T-helper 1 cell treated with Interleukin-12 subunit alpha and Interleukin-12 subunit beta and Interleukin-4 antibody, amounts not matched to agents 30 μg/mL and 1 μg/mL, for 36 hours (primary cell): ENCODE data around the gene MEX3D.

Experiments used
- H3K27ac Mint-ChIP-seq: one replicate; pipeline ENCODE4 v1.8.0; 2021; ENCODE audit warnings: mild to moderate bottlenecking, mixed read lengths
- H3K27me3 Mint-ChIP-seq: one replicate; pipeline ENCODE4 v1.8.0; 2021; ENCODE audit warnings: low read depth, mixed read lengths
- H3K36me3 Mint-ChIP-seq: one replicate; pipeline ENCODE4 v1.8.0; 2021; ENCODE audit warnings: low read depth, mixed read lengths
- H3K4me1 Mint-ChIP-seq: one replicate; pipeline ENCODE4 v1.8.0; 2021; ENCODE audit warnings: low read depth, mixed read lengths
- H3K4me3 Mint-ChIP-seq: one replicate; pipeline ENCODE4 v1.8.0; 2021; ENCODE audit warnings: mild to moderate bottlenecking, moderate library complexity, mixed read lengths
- H3K9me3 Mint-ChIP-seq: one replicate; pipeline ENCODE4 v1.8.0; 2021; ENCODE audit warnings: mixed read lengths

Gene MEX3D

GRCh38 chr19:1605236-1606137, 37.4 kb upstream of the MEX3D start, which contains the start of gene UQCR11:
UQCR11 (minus strand) TSS chr19:1605462; CDS start chr19:1605409, 53 bp downstream.
- peak within 1 kb of the TSS; percentile 99 for H3K27ac Mint-ChIP-seq
- H3K27me3 Mint-ChIP-seq, result no peaks in the 10 kb centered on the region
- peaks cover 5% of the 10 kb centered on the region for H3K36me3 Mint-ChIP-seq
- H3K9me3 Mint-ChIP-seq, result no peaks in the 10 kb centered on the region
- H3K4me1 Mint-ChIP-seq, result peaks cover 27% of the 10 kb centered on the region
- H3K4me3 Mint-ChIP-seq, result peak within 1 kb of the TSS; percentile 94

DNA sequence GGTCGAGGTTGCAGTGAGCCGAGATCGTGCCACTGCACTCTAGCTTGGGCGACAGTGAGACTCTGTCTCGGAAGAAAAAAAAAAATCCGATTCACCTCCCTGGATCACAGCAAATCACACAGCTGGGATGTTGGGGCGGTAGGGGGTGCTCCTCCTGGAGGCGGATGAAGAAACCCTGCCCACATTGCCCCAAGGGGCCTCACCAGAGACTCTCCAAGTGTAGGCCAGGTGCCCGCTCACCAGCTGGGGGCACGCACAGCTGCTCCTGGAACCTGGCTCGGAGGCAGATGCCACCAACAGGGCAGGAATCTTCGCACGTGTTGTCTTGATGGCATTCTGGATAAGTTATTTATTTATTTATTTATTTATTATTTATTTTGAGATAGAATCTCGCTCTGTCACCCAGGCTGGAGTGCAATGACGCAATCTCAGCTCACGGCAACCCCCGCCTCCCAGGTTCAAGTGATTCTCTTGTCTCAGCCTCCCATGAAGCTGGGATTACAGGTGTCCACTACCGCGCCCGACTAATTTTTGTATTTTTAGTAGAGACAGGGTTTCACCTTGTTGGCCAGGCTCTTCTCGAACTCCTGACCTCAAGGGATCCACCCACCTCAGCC, 34.1 kb upstream of the MEX3D start:
- no peaks in the 10 kb centered on the region for H3K9me3 Mint-ChIP-seq
- no peak overlapping the region for H3K4me3 Mint-ChIP-seq
- H3K27ac Mint-ChIP-seq, result no peak overlapping the region
- H3K27me3 Mint-ChIP-seq, result no peaks in the 10 kb centered on the region
- H3K4me1 Mint-ChIP-seq, result peaks cover 19% of the 10 kb centered on the region
- peaks cover 13% of the 10 kb centered on the region for H3K36me3 Mint-ChIP-seq

DNA sequence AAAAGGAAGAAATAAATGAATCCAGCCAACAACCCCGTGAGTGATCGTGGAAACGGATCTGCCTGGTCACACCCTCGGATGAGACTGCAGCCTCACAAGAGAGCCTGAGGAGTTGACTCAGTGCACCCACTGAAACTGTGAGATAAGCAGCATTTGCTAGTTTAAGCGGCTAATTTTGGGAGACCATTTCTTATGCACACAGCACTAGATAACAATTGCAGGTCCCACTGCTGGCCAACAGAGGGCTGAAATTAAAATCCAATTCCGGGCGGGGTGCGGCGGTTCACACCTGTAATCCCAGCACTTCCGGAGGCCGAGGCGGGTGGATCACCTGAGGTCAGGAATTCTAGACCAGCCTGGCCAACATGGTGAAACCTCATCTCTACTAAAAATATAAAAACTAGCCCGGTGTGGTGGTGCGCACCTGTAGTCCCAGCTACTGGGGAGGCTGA, 33.5 kb upstream of the MEX3D start:
- peaks cover 13% of the 10 kb centered on the region for H3K36me3 Mint-ChIP-seq
- H3K27ac Mint-ChIP-seq, result no peak overlapping the region
- no peaks in the 10 kb centered on the region for H3K9me3 Mint-ChIP-seq
- H3K4me1 Mint-ChIP-seq, result peaks cover 17% of the 10 kb centered on the region
- H3K27me3 Mint-ChIP-seq, result no peaks in the 10 kb centered on the region
- no peak overlapping the region for H3K4me3 Mint-ChIP-seq

GRCh38 chr19:1599460-1599846, 31.3 kb upstream of the MEX3D start:
- Mint-ChIP-seq H3K9me3 (no peaks in the 10 kb centered on the region), H3K4me1 (peaks cover 11% of the 10 kb centered on the region), H3K36me3 (peaks cover 15% of the 10 kb centered on the region), H3K27ac (no peak overlapping the region), H3K27me3 (no peaks in the 10 kb centered on the region), H3K4me3 (no peak overlapping the region)

DNA sequence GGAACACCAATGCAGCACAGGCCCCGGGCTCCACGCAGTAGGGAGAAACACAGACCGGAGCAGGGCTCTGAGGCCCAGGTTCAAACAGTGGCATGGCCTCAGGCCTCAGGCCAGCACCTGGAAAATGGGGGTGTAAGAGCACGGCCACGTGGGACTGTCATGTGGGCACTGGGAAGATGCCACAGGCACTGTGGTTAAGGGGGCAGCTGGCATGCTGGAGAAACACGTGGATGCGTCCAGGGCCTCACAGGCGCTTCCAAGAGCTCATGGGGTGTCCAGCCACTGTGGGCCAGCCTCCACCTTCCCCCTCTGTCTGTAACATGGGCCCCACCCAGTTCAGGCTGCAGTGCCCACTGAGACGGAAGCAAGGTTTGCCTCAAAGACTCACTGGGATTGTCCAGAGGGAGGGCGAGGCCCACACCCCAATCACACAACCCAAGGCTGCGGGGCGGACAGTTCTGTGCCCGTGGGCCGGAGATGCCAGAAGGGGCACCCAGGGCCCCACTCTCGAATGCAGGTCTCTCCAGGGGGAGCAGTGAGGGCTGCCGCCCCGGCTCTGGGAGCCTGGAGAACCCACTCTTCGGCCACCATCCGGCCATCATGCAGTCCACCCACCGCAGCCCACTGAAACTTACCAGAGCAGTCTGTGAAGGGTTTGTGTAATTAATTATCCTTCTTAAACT, 30.8 kb upstream of the MEX3D start:
- Mint-ChIP-seq H3K9me3 (no peaks in the 10 kb centered on the region), H3K27ac (no peak overlapping the region), H3K4me3 (no peak overlapping the region), H3K4me1 (peaks cover 6% of the 10 kb centered on the region), H3K36me3 (peaks cover 15% of the 10 kb centered on the region), H3K27me3 (no peaks in the 10 kb centered on the region)

- Mint-ChIP-seq H3K27me3 (no peaks in the 10 kb centered on the region), H3K4me1 (peaks cover 14% of the 10 kb centered on the region), H3K36me3 (peaks cover 11% of the 10 kb centered on the region), H3K4me3 (peak overlapping the region; percentile 88), H3K9me3 (no peaks in the 10 kb centered on the region), H3K27ac (peak overlapping the region; percentile 89)
Measured at GRCh38 chr19:1593501-1593772, 25.3 kb upstream of the MEX3D start.

GRCh38 chr19:1592755-1593500, 24.8 kb upstream of the MEX3D start, which contains the start of gene MBD3:
MBD3 (minus strand) TSS chr19:1592865; CDS start chr19:1592631, 234 bp downstream.
- Mint-ChIP-seq H3K27me3 (no peaks in the 10 kb centered on the region), H3K36me3 (peaks cover 10% of the 10 kb centered on the region), H3K9me3 (no peaks in the 10 kb centered on the region), H3K27ac (peak within 1 kb of the TSS; percentile 89), H3K4me3 (peak within 1 kb of the TSS; percentile 88), H3K4me1 (peaks cover 14% of the 10 kb centered on the region)

DNA sequence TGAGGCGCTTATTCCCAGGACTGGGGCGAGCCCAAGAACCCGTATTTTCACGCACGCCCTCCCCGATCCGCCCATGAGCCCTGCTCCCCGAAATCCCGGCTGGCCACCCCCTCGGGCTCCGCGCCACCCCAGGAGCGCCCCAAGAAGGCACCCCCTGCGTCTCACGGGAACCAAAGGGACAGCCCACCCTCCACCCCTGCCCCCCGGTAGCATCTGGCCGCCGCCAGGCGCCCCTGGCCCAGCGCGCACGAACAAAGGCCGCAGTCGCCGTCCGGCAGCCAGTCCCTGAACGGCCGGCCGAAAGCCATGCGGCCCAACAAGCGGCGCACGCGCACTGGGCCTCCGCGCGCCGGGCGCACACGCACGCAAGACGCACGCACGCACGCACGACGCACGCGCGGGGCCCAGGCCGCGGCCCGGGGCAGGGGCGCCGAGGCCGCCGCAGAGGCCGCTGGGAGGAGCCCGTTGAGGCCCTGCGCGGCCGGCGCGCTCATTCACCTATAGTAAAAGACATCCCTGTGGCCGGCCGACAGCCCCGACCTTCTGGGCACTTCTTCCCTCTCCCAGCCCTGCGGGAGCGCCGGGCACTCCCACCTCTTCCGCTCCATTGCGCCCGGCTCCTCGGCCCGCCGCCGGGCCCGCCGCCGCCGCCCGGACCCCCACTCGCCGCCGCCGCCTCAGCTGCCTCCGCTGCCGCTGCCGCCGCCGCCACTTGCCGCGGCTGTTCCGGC, 24.1 kb upstream of the MEX3D start:
- peaks cover 14% of the 10 kb centered on the region for H3K4me1 Mint-ChIP-seq
- H3K9me3 Mint-ChIP-seq, result no peaks in the 10 kb centered on the region
- H3K27me3 Mint-ChIP-seq, result no peaks in the 10 kb centered on the region
- H3K4me3 Mint-ChIP-seq, result peak overlapping the region; percentile 82
- H3K36me3 Mint-ChIP-seq, result peaks cover 4% of the 10 kb centered on the region
- H3K27ac Mint-ChIP-seq, result peak overlapping the region; percentile 72

DNA sequence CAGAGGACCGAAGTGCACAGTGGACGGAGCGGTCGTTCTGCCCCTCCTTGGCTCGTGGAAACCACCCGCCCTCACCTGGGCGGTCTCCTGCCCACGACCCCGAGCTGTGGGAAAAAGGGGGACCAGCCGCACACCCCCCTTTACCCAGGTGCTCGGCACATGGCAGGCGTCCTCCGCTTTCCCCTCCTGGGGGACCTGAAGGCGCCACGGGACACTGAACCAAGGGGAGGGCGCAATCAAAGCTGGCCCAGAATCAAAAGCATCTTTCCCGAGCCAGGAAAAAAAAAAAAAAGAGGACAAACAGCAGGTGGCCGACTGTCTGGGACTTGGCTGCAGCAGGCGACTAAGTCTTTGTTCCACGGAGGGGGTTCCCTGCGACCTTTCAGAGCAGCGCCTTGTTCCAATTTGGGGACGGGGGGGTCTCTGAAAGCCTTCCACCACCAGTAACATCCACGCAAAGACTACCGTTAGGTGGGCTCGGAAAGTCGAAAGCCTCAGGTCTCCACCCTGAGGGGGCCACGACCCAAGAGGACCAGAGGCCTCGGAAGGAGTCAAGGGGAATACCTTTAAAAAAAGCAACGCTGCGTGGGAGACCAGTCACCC, 23.4 kb upstream of the MEX3D start:
- no peaks in the 10 kb centered on the region for H3K27me3 Mint-ChIP-seq
- peak overlapping the region; percentile 82 for H3K4me3 Mint-ChIP-seq
- H3K27ac Mint-ChIP-seq, result peak overlapping the region; percentile 72
- H3K9me3 Mint-ChIP-seq, result no peaks in the 10 kb centered on the region
- H3K4me1 Mint-ChIP-seq, result peaks cover 14% of the 10 kb centered on the region
- H3K36me3 Mint-ChIP-seq, result peaks cover 3% of the 10 kb centered on the region

DNA sequence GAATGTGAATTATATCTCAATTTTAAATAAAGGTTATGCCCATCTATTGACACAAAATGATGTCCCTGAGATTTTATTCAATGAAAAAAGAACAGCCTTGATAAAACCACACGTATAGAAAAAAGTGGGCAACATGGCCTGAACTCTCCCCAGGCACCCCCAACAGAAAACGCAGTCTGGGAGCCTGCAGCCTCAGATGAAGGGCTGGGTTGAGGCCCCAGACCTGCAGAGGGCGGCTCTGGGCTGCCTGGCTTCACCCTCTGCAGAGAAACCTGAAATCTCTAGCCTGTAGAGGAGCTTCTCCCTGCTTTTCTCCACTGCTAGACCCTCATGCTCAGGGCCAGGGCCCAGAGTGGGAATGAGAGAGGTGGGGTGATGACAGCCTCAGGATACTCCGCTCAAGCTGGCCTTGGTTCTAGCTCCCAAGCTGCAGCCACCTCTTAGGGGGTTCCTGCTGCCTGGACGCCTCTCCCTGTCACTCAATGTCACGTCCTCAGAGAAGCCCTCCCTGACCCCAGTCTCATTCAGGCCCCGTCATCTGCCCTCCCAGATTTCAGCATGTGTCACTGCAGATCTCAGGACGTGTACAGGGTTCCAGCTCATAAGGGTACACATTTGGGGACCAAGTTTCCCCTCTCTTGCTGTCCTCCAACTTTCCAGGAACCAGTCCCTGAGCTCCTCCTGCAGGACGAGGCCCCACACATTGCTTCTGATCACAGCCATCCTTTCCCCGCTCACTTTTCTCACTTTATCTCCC, 22.7 kb upstream of the MEX3D start:
- H3K36me3 Mint-ChIP-seq, result peaks cover 3% of the 10 kb centered on the region

GRCh38 chr19:1587872-1588271, 19.7 kb upstream of the MEX3D start:
- H3K9me3 Mint-ChIP-seq, result no peaks in the 10 kb centered on the region
- H3K4me3 Mint-ChIP-seq, result no peak overlapping the region
- H3K36me3 Mint-ChIP-seq, result peaks cover 5% of the 10 kb centered on the region
- no peak overlapping the region for H3K27ac Mint-ChIP-seq
- H3K4me1 Mint-ChIP-seq, result peaks cover 12% of the 10 kb centered on the region
- no peaks in the 10 kb centered on the region for H3K27me3 Mint-ChIP-seq

More for the DNA sequence above, 22.7 kb upstream of the MEX3D start:
- no peaks in the 10 kb centered on the region for H3K9me3 Mint-ChIP-seq
- no peaks in the 10 kb centered on the region for H3K27me3 Mint-ChIP-seq
- peak overlapping the region; percentile 82 for H3K4me3 Mint-ChIP-seq
- peaks cover 14% of the 10 kb centered on the region for H3K4me1 Mint-ChIP-seq
- H3K27ac Mint-ChIP-seq, result peak overlapping the region; percentile 72

DNA sequence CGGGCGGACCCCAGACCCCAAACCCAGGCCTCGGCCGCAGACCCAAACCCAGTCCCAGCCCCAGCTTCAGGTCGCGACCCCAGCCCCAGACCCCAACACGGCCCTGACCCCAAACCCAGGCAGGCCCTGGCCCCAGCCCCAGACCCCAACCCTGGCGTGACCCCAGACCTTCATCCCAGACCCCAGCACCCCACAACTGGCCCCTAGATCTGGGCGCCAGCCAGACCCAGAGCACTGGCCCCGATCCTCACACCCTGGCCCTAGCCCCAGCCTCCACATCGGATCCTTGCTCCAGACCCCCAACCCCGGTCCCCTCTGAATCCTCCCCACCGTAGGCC, 17.1 kb upstream of the MEX3D start:
- H3K27me3 Mint-ChIP-seq, result no peaks in the 10 kb centered on the region
- H3K4me3 Mint-ChIP-seq, result no peak overlapping the region
- no peaks in the 10 kb centered on the region for H3K9me3 Mint-ChIP-seq
- H3K4me1 Mint-ChIP-seq, result peaks cover 2% of the 10 kb centered on the region
- peaks cover 6% of the 10 kb centered on the region for H3K36me3 Mint-ChIP-seq
- no peak overlapping the region for H3K27ac Mint-ChIP-seq
